ENCODE measurements around the gene TRAF3.

TRAF3 gene

DNA sequence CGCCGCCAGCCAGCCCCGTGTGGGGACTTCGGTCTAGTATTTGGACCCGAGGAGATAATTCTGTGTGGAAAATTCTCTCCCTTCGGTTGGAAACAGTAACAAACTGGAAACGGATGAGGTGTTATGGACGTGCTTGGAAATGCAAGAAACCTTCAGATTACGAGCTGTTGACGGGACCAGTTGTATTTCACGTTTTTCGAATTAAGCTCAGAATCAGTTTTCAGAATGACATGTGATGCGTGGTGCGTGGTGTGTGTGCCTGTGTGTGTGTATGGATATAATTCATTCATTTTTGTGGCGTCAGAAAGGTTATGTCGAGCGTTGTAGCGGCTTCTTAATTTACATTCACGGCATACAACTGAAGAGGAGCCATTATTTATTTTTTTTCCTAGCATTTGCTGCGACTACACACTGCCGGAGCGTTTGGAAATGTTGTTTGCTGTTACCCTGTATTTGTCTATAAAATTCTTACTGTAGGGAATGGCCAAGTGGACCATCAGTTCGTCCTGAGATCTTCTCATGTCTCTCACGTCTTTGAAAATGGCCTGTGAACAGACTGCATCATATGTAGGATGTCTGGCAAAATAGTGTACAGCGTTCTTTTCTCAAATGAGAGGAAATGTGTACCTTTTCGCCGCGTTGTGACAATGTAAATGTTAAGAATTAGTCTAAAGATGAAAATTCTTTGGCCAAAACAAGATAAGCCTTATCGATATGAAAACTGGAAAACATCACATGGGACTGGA is 1.3 kb downstream of the TRAF3 start:
- peak; percentile 36 for DNase-seq

- no peak for DNase-seq
Observed at GRCh38 chr14:102779084-102779462, 1.8 kb downstream of the TRAF3 start.

GRCh38 chr14:102779574-102780315 is 2.5 kb downstream of the TRAF3 start:
- DNase-seq: no peak

DNA sequence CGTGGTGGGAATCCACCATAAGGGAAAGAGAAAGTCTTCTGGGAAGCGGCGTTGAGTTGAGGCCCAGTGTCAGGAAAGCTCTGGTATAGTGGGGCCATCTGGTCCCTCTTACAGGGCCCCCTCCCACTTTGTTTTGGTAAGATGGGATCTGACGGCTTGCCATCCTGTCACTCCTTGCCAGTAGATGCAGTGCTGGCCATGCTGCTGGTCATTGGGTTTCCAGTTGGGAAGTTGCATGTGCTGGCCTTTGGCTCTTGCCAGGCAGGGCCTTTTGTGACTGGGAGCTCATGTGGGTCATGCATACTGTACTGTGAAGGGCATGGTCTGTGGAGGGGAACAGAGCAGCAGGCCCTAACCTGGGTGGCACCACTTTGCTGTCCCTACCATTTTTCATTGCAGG is 3.8 kb downstream of the TRAF3 start:
- DNase-seq: no peak

- DNase-seq: no peak
Observed at GRCh38 chr14:102782974-102783373, 5.7 kb downstream of the TRAF3 start.

DNA sequence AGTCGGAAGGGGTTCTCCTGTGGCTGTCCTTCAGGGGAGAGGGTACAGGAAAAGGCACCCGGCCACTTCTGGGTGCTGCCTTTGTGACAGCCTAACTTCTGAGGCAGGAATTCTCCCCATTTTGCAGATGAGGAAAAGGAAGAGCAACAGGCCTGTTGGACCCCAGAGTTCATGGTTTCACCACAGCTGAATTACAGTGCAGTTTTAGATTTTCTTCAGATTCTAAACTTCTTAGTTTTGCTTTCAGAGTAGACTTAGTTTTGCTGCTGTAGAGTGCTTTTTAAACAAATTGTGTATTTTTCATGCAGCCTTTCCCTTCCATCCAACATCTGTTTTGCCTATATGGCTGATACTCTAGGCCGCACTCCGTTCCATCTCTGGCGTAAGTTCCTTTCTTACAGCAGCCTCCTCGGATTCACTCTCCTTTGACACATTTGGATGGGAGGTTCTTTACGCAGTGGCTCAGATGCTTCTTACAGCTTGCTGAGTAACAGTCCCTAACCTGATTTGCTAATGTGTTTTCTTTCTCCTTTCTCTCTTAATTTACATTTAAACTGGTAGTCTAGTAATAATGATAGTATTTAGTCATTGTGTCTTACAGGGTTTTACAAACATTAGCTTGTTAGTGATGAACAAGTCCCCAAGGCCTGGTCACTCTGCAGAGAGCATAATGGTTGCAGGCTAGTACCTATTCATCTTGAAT is 7.8 kb downstream of the TRAF3 start:
- DNase-seq: no peak

DNA sequence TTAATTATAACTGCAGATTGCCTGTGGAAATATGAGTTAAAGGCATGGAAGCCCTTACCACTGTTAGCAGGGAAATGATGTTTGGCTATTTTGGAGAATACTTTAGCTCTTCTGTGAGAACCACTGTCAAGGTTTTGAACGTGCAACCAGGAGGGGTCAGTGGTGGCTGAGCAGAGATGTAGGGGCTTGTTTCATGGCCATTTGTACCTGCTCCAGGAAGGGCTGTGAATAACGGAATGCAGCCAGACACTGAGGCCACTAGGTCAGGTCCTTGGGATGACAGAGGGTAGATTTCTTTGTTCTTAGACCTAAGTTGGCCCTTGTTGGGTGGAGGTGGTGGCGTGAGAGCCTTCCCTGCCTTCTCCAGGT is 8.3 kb downstream of the TRAF3 start:
- no peak for DNase-seq

- no peak for DNase-seq
Observed at GRCh38 chr14:102786768-102787167, 9.5 kb downstream of the TRAF3 start.

DNA sequence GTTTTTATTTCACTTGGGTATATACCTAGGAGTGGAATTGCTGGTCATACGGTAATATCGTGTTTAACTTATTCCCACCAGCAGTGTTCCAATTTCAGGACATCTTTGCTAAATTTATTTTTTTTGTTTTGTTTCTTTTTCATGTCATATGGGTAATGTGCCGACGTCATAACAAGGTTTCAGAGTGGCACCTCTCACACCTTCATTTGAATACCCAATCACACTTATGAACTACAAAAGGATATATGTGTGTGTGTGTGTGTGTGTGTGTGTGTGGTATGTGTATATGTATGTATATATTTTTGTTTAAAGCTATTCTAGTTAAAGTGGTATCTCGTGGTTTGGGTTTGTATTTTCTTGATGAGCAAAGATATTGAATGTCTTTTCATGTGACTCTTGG is 12.1 kb downstream of the TRAF3 start:
- peak; percentile 29 for DNase-seq

GRCh38 chr14:102793531-102794328 is 16.5 kb downstream of the TRAF3 start:
- DNase-seq: no peak

GRCh38 chr14:102795060-102795925 is 18.0 kb downstream of the TRAF3 start:
- DNase-seq: peak; percentile 32

- DNase-seq: no peak
Observed at GRCh38 chr14:102796661-102797190, 19.5 kb downstream of the TRAF3 start.

DNA sequence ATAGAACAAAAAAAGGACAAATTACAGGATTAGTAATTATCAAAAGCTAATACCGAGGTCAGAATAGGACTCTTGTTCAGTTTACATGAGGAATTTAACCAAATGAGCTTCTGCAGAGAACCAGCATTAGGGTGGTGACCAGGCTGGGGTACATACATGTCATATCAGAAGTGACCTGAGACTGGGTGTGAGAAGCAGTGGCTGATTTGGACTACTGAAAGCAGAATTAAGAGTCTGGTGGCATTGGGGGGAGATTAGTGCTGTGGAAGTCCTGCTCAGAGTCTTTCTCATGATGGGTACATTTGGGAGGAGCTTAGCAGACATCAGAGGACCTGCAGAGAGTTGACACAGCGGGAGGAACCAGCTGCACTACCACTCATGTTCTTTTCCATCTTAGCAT is 21.7 kb downstream of the TRAF3 start:
- DNase-seq: no peak

- no peak for DNase-seq
Observed at GRCh38 chr14:102799684-102800562, 22.7 kb downstream of the TRAF3 start.

GRCh38 chr14:102802834-102803523 is 25.7 kb downstream of the TRAF3 start:
- DNase-seq: no peak

GRCh38 chr14:102804858-102805257 is 27.6 kb downstream of the TRAF3 start:
- no peak for DNase-seq

DNA sequence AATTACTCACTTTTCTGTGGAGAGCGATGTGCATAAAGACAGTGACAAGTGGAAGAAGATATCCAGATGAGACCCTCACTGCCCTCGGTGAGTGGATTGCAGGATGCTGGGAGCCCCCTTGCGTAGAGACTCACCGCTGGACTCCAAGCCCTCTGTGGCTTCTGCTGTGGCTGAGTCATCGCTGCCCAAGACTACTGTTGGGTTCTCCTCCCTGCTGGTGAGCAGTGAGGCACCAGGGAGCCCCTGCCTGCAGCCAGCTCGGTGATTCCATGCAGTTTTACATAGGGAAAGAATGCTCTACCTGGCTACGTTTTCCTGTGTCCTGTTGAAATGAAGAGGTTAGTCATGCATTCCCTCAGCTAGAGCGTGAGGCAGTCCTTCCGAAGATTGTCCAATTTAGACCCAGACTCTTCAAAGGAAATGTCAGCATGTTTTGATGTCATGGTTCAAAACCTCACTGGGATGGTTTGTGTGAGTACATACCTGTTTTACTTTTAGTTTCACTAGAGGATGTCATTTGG is 28.2 kb downstream of the TRAF3 start:
- peak; percentile 46 for DNase-seq

- no peak for DNase-seq
Observed at GRCh38 chr14:102805941-102806340, 28.7 kb downstream of the TRAF3 start.

DNA sequence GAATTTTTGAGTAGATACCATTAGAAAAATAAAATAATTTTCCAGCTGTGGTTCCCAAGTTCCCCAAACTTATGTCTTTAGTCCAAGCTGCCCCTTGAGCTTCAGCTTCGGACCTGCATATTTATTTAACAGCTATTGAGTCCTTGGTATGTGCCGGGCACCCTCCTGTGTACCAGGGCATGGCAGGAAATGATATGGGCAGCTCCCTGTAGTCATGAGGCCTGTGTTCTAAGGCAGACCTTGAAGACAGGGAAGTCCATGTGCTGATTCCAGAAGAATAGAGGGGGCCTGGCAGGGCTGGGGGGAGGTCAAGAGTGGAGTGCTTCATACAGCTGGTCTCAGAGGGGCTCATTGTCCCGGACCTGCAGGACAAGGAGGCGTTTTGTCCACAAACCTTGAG is 29.2 kb downstream of the TRAF3 start:
- DNase-seq: no peak

- DNase-seq: no peak
Observed at GRCh38 chr14:102807013-102807406, 29.8 kb downstream of the TRAF3 start.

Data from central memory CD4-positive, alpha-beta T cell (primary cell).